NB4 (cell line): ENCODE results near the gene MYO1B.

Experiments
- CTCF ChIP-seq: IDR thresholded peaks from one replicate; pipeline ENCODE4 v1.5.1; 2012; ENCODE audit warnings: low read depth, low read length
- MAX ChIP-seq: IDR thresholded peaks from 2 replicates; pipeline ENCODE4 v1.6.1; 2011; ENCODE audit warnings: low read depth, low read length
- MYC ChIP-seq: IDR thresholded peaks from 2 replicates; pipeline ENCODE4 v1.6.1; 2011; ENCODE audit warnings: low read depth, low read length
- POLR2A ChIP-seq: IDR thresholded peaks from 2 replicates; pipeline ENCODE4 v1.6.1; 2011; ENCODE audit warnings: mild to moderate bottlenecking; ENCODE audit not compliant: insufficient read length; ENCODE audit errors: extremely low read depth

GRCh38 chr2:191263050-191263449 is 17.8 kb downstream of the MYO1B start:
- TF ChIP-seq CTCF = no peak
- no peak for TF ChIP-seq MAX
- TF ChIP-seq MYC = no peak
- TF ChIP-seq POLR2A = no peak
